Mucosa of rectum (tissue), 2 donors: ENCODE measurements around the gene RNF220.

Experiments
- H3K27ac ChIP-seq, 2 donors: one replicate each; pipeline ENCODE4 v1.7.0; 2013; ENCODE audit warnings: inconsistent platforms in 2 of 2, low read depth in 2 of 2, low read length in 2 of 2
- H3K27me3 ChIP-seq, 2 donors: one replicate each; pipeline ENCODE4 v1.7.0; 2013; ENCODE audit warnings: low read length in 2 of 2; ENCODE audit not compliant: control insufficient read depth in 2 of 2, insufficient read depth in 2 of 2
- H3K36me3 ChIP-seq, 2 donors: one replicate each; pipeline ENCODE4 v1.7.0; 2013; ENCODE audit warnings: low read length in 2 of 2; ENCODE audit not compliant: control insufficient read depth in 2 of 2, insufficient read depth in 2 of 2
- H3K4me1 ChIP-seq, 2 donors: one replicate each; pipeline ENCODE4 v1.7.0; 2013; ENCODE audit warnings: low read length in 2 of 2, mild to moderate bottlenecking in 1 of 2; ENCODE audit not compliant: control insufficient read depth in 2 of 2, insufficient read depth in 2 of 2
- H3K4me3 ChIP-seq, 2 donors: one replicate each; pipeline ENCODE4 v1.7.0; 2013; ENCODE audit warnings: low read length in 2 of 2
- H3K9ac ChIP-seq, 2 donors: one replicate each; pipeline ENCODE4 v1.7.0; 2013; ENCODE audit warnings: low read length in 2 of 2, low read depth in 1 of 2, mild to moderate bottlenecking in 1 of 2
- H3K9me3 ChIP-seq, 2 donors: one replicate each; pipeline ENCODE4 v1.7.0; 2013; ENCODE audit warnings: low read length in 2 of 2; ENCODE audit not compliant: control insufficient read depth in 2 of 2
- donor health status: healthy.
- donor health status: Normal muscosa, but diverticular disease.

RNF220 gene

DNA sequence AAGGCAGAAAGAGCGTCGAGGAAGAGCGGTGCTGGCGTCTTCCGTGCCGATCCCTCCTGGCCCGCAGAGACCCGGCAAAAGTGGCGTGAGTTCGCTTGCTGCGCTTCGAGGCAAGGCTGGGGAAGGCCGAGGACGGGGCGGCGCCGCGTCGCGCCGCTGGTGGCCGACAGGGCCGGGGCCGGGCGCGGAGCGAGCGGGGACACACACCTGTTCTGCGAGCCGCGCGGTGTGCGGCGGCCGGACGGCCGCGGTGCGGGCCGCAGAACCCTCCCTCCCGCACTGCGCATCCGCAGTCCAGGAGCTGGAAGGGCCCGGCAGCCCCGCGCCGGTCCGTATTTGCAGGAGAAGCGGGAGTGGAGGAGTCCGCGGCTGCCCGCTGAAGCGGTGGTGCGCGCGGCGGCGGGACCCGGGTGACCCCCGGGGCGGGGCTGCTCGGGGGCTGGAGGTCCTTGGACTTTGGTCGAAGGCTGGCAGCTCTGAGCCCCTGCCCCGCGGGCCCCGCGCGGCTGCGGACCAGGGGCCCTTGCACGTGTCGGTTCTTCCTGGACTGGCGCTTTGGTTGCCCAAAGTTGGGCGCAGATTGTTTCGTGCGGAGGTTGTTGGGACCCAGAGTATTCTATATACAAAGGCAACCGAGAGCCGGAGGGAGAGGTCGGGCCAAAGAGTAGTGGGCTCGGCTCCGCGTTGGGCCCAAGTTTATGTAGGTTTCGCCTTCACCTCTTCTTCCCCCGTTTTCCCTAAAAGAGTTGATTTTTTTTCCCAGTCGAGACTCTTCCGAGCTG is 2.6 kb downstream of the RNF220 start:
- peaks cover 70 to 82% of the 10 kb centered on the region in 2 donors for H3K27me3 ChIP-seq
- no peak overlapping the region for H3K9ac ChIP-seq
- H3K4me1 ChIP-seq: peaks cover 17 to 19% of the 10 kb centered on the region in 2 donors
- H3K9me3 ChIP-seq: no peaks in the 10 kb centered on the region
- no peaks in the 10 kb centered on the region for H3K36me3 ChIP-seq
- H3K4me3 ChIP-seq: no peak overlapping the region
- no peak overlapping the region for H3K27ac ChIP-seq

DNA sequence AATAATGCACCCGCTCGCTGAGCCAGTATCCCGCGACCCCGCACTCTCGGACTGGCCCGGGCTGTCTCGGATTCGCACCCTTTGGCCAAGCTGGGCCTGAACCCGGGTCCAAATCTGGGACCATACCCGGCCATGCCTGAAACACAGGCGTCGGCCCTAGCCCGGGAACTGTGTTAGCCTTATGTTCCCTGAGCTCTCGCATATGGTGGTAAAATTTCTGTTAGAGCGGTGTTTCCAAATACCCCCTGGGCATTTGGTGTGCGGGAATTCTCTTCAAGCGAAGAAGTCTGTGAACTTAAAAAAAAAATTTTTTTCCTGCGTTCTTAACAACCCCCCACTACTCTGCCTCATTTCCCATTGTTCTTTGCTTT is 3.1 kb downstream of the RNF220 start:
- Histone ChIP-seq H3K4me1 (peaks cover 17 to 19% of the 10 kb centered on the region in 2 donors), H3K27ac (no peak overlapping the region), H3K4me3 (no peak overlapping the region), H3K27me3 (peaks cover 74 to 82% of the 10 kb centered on the region in 2 donors), H3K9ac (no peak overlapping the region), H3K9me3 (no peaks in the 10 kb centered on the region), H3K36me3 (no peaks in the 10 kb centered on the region)

DNA sequence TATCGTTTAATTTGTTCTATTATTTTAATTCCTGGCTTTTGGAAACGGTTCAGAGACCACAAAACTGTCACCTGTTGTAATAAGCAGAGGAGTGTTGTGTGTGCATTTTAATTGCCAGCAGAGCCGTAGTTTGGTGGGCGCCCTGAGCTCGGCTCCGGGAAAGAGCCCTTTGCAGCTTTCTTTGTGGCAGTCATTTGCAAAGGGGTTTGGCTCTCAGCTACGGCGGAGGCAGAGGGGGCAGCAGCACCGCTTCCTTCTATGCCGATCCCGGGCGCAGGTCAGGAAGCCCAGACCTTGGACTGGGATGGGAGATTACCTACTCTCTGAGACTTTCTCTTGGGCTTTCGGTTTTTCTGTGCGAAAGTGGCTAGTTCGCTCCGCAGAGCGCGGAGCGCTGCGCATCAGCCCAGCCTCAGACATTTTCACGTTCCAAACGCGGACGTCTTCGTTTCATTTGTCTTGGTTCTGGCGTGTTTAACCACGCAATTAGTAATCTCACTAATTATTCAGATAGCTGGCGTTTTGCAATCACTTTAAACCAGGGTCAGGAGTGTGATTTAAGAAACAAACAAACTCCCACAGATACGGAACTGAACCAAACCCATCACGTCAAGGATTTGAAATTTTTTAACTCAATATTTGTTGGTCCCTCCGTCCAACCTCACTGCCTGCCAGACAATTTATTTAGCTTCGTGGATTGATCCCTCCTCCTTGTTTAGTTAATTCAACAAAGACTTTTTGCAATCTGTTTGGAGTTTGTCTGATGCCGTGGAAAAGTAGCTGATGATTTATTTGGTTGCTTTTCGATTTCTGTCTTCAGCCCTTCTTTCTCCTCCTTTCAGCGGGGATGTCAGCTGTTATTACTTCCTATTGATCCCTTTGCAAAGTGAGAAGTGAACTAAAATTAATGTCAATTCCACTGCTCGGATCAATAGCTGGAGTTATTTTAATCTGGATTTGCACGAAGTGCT is 3.9 kb downstream of the RNF220 start:
- no peak overlapping the region for H3K9ac ChIP-seq
- H3K36me3 ChIP-seq: no peaks in the 10 kb centered on the region
- H3K27ac ChIP-seq: no peak overlapping the region
- H3K27me3 ChIP-seq: peaks cover 81 to 87% of the 10 kb centered on the region in 2 donors
- no peaks in the 10 kb centered on the region for H3K9me3 ChIP-seq
- H3K4me3 ChIP-seq: peak overlapping the region in 1 of 2 donors; percentile 34
- peaks cover 17 to 19% of the 10 kb centered on the region in 2 donors for H3K4me1 ChIP-seq

DNA sequence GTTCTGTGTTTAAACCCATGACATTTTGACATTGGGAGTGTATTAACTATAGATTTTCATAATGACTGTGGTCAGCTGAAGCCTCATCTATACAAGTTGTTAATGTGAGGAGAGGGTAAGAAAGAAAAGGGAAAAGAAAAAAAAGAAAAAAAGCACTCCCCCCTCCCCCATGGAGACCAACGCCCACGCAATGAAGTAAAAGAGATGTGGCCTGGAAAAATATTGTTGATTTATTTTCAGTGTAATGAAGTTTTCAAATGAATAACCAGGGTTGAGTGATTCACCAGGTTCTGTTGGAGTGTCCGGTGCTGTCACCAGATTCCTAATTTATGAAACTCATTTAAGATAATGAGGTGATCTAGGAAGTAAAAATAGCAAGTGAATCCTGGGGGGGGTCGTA is 4.7 kb downstream of the RNF220 start:
- H3K4me1 ChIP-seq: peaks cover 16 to 17% of the 10 kb centered on the region in 2 donors
- no peak overlapping the region for H3K4me3 ChIP-seq
- H3K36me3 ChIP-seq: no peaks in the 10 kb centered on the region
- no peak overlapping the region for H3K9ac ChIP-seq
- peaks cover 86 to 94% of the 10 kb centered on the region in 2 donors for H3K27me3 ChIP-seq
- no peak overlapping the region for H3K27ac ChIP-seq
- no peaks in the 10 kb centered on the region for H3K9me3 ChIP-seq

DNA sequence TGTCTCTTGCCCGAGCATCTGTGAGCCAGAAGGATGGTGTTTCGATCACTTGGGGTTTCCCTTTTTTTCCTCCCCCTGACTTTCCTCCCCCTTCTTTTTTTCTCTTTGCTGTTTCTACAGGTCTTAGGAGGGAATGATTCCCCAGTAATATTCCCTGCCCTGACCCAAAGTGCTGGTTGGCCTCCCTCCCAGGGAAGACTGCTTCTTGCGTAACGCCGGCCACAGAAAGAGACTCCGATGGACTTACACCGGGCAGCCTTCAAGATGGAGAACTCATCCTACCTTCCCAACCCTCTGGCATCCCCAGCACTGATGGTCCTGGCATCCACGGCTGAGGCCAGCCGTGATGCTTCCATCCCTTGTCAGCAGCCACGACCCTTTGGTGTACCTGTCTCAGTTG is 6.8 kb downstream of the RNF220 start:
- peaks cover 92 to 95% of the 10 kb centered on the region in 2 donors for H3K27me3 ChIP-seq

DNA sequence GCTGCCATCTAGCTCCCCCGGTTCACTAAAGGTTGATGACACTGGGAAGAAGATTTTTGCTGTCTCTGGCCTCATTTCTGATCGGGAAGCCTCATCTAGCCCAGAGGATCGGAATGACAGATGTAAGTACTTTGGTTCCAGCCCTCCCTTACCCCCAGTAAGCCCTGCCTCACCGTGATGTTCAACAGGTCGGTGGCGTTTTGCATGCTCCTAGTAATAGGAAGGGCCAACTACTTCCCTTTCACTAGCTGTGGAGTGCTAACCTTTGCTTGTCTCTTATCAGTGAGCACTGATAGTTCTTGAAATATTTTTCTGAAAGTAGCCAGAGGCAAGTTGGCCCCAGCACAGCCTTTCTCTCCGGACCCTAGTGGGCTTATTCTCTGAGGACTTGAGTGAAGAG is 7.5 kb downstream of the RNF220 start:
- Histone ChIP-seq H3K4me1 (peaks cover 0 to 7% of the 10 kb centered on the region in 2 donors), H3K36me3 (no peaks in the 10 kb centered on the region), H3K4me3 (no peak overlapping the region), H3K9me3 (no peaks in the 10 kb centered on the region), H3K27ac (no peak overlapping the region), H3K9ac (no peak overlapping the region), H3K27me3 (peaks cover 90 to 94% of the 10 kb centered on the region in 2 donors)

More for the DNA sequence above, 6.8 kb downstream of the RNF220 start:
- no peaks in the 10 kb centered on the region for H3K36me3 ChIP-seq
- H3K4me3 ChIP-seq: no peak overlapping the region
- no peak overlapping the region for H3K9ac ChIP-seq
- peaks cover under 1 to 7% of the 10 kb centered on the region in 2 donors for H3K4me1 ChIP-seq
- H3K9me3 ChIP-seq: no peaks in the 10 kb centered on the region
- no peak overlapping the region for H3K27ac ChIP-seq

DNA sequence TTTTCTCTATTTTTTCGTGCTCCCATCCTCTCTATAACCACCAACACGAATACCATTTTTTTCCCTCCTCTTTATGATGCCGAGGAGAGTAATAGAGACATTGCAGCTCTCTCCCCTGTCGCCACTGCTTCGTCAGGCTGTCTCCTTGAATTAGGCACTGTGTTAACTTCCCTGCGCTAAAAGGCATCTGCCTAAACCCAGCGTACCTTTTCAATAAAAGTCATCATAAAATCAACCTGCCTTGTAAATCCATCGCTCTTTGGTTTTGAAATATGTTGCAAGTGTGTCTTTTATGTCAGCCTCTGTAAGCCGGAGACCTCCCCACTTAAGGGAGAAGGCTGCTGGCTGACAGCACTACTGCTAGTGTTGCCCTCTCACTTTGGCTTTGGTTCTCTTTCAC is 8.7 kb downstream of the RNF220 start:
- Histone ChIP-seq H3K27ac (no peak overlapping the region), H3K4me3 (no peak overlapping the region), H3K9ac (no peak overlapping the region), H3K27me3 (peaks cover 82 to 90% of the 10 kb centered on the region in 2 donors), H3K9me3 (no peaks in the 10 kb centered on the region), H3K36me3 (no peaks in the 10 kb centered on the region), H3K4me1 (peaks cover 0 to under 1% of the 10 kb centered on the region in 2 donors)

DNA sequence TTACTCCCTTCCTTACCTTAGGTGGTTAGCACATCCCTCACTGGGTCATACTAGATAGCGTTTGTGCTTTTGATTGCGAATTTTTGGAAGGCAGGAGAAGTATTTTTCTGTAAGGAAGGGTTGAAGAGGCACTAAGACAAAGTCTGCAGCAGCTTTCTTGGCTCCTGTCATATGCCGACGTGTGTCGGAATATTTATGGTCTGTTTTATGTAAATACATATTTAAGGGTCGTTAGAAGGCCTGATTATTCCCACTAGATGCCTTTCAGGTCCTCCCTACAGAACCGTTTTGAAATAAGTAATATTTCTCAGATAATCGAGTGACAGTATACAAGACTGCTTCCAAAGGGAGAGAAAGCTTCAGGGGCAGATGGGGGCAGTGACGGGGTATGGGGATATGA is 10.0 kb downstream of the RNF220 start:
- no peak overlapping the region for H3K4me3 ChIP-seq
- no peaks in the 10 kb centered on the region for H3K4me1 ChIP-seq
- H3K27ac ChIP-seq: no peak overlapping the region
- H3K27me3 ChIP-seq: peaks cover 79 to 91% of the 10 kb centered on the region in 2 donors
- H3K9ac ChIP-seq: no peak overlapping the region
- H3K36me3 ChIP-seq: no peaks in the 10 kb centered on the region
- H3K9me3 ChIP-seq: no peaks in the 10 kb centered on the region

DNA sequence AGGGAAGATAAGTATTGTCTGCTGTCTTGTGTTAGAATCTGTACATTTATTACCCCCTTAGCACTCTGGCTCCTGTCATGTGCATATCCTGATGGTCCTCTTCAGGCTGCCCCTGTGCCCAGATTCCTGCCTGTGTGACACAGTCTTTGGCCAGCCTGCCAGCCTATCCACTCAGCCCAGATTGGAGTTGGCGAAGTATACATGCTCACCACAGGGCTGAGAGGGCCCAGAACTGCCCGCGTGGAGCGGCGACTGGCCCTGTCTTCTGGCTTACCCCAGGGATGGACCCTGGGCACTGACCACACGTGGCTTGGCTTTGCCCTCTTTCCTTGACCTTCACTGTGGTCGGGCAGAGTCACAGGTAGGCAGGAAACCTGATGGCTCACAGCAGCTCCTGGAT is 11.4 kb downstream of the RNF220 start:
- Histone ChIP-seq H3K9me3 (no peaks in the 10 kb centered on the region), H3K4me1 (no peaks in the 10 kb centered on the region), H3K27me3 (peaks cover 76 to 89% of the 10 kb centered on the region in 2 donors), H3K27ac (no peak overlapping the region), H3K36me3 (no peaks in the 10 kb centered on the region), H3K4me3 (no peak overlapping the region), H3K9ac (no peak overlapping the region)
